Measurements from ENCODE around the gene PCCA.
"Not testable (repeated sequence)": the region's sequence is repeated elsewhere in the genome, so short reads cannot be mapped to it uniquely, and the experiment has no call there.

The PCCA gene

DNA sequence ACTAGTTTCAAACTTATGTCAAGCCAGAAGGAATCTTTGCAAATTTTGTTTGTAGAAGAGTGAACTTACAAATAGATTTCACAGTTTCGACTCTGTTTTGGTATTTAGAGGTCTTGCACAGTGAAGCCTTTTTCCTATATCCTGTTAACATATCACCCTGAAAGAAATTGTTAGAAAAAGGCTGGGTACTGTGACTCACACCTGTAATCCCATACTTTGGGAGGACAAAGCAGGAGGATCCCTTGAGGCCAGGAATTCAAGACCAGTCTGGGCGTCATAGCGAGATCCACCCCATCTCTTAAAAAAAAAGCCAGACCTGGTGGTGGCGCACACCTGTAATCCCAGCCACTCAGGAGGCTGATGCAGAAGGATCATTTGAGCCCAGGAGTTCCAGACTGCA, 275.7 kb downstream of the PCCA start:
- no peak for DNase-seq

DNA sequence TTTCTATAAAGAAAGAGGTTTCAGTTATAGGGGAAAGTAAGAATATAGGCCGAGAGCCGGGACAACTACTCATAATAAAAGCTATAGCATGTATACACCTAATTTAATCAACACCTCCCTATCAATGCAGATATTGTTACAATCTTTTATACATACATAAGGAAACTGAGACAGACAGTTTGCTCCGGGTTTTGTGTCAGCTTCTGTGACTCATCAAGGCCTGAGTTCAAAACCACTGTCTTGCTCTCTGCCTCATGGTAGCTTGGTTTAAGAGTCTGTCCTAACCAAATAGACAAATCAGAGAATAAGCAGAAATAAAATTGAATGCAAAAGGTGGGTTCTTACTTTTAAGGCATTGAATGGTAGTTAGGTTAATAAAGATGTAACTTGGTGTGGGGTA, 276.8 kb downstream of the PCCA start:
- DNase-seq: no peak

DNA sequence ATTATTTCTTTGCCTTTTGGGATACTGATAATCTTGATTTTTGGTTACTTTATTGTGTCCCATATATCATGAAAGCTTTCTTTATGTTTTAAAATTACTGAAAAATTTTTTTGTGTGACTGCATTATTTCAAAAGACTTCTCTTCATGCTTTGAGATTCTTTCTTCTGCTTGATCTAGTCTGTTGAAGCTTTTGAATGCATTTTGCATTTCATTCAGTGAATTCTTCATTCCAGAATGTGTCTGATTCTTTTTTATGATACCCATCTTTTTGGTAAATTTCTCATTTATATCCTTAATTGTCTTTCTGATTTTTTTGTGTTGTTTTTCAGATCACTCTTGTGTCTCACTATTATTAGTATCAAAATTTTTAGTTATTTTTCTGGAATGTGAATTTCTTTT, 289.6 kb downstream of the PCCA start:
- DNase-seq: no peak

DNA sequence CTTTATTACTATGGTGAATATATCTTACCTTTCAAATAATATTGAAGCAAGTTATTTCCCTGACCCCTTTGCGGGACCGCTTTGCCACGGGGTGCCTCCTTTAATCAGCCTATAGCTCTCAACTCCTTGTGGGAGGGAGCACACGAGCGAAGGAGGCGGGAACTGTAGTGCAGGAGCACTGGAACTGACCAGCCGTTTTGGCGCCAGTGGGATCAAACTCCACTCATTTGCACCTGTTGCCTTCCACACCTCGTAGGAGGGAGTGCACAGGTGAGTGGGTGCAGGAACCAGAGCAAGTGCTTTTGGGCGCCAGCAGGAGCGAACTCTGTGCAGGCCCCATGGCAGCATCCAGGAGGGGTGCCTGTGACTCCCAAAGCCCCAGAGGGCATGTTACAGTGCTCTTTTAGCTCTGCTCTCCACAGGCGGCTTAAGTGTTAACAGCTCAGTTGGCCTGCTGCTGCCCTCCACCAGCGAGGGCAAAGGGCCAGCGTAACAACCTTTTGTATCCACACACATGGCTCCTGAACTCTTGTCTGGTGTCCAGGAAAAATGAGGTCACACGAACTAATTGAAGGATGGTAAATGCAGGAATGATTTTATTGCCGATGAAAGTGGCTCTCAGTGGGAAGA, 292.8 kb downstream of the PCCA start:
- DNase-seq: no peak

DNA sequence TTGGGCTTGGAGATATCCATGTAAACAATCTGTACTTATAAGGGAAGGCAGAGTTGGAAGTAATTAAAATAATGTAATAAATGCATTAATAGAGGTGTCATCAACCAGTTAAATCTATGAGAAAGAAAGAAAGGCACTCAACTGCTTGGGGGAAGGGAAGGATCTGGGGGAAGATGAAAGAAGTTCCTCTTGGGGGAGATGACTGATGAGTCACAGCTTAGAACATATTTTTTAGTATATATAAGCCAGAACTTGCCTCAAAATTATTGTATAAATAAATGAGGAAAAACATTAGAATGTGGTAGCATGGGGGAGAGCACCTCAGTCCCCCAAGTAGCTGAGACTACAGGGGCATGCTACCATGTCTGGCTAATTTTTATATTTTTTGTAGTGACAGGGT, 293.9 kb downstream of the PCCA start:
- DNase-seq: no peak

DNA sequence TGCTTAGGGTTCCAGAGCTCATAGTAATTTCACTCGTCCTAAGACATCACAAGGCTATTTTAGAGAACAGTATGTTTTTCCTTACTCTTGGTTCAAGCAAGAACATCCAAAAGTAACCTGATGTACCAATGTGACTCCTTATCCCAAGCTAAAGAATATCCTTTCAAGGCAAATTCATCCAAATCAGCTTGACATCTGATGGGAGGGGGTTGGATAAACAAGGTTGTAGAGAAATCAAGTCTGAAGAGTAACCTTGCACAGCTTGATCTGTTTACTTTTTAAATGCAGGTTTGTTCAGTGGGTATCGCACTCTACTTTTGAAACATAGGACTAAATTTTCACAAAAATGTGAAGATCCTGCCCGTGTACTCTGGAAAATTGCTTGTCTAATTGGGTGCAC, 298.5 kb downstream of the PCCA start:
- DNase-seq: no peak

DNA sequence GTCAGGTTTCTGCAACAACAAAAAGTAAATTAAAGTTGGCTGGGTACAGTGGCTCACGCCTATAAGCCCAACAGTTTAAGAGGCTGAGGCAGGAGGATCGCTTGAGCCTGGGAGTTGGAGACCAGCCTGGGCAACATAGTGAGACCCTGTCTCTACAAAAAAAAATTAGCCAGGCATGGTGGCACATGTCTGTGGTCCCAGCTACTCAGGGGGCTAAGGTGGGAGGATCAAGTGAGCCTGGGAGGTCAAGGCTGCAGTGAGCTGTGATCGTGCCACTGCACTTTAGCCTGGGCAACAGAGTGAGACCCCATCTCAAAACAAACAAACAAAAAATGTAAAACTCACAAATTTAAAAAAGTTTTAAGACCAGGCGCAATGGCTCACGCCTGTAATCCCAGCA, 299.3 kb downstream of the PCCA start:
- not testable (repeated sequence) for DNase-seq

DNA sequence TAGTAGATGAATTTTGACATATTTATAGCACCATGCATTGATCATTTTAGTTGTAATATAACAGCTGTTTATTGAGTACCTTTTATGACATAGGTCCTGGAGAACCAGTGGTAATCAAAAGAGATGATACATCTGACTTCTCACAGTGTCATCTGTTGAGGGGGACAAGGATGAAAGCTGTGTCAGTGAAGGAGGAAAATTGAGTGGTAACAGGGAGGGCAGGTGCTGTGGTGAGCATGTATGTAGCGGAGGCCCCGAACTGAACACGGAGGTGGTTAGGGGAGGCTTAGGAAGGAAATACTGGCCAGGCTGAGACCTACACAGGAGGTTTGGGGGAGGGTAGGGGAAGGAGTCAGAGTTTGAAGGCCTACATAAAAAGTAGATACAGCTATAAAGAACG, 300.0 kb downstream of the PCCA start:
- DNase-seq: no peak

DNA sequence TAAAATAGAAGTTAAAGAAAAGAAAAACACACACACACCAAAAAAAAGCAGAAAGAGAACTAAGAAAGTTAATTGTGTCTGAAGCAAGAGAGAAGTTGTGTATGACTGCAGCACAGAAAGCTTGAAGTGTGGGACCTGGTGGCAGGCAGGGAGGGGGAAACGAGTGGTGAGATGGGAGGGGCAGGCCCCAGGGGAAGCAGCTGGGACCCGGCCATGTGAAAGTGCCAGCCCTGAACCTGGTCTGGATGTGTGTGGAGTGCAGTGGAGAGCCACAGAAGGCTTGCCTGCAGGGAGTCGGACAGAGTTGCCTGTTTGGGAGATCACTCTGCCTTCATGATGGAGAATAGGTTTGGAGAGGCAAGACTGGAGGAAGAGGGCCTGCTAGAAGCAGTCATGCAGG, 300.7 kb downstream of the PCCA start:
- no peak for DNase-seq

DNA sequence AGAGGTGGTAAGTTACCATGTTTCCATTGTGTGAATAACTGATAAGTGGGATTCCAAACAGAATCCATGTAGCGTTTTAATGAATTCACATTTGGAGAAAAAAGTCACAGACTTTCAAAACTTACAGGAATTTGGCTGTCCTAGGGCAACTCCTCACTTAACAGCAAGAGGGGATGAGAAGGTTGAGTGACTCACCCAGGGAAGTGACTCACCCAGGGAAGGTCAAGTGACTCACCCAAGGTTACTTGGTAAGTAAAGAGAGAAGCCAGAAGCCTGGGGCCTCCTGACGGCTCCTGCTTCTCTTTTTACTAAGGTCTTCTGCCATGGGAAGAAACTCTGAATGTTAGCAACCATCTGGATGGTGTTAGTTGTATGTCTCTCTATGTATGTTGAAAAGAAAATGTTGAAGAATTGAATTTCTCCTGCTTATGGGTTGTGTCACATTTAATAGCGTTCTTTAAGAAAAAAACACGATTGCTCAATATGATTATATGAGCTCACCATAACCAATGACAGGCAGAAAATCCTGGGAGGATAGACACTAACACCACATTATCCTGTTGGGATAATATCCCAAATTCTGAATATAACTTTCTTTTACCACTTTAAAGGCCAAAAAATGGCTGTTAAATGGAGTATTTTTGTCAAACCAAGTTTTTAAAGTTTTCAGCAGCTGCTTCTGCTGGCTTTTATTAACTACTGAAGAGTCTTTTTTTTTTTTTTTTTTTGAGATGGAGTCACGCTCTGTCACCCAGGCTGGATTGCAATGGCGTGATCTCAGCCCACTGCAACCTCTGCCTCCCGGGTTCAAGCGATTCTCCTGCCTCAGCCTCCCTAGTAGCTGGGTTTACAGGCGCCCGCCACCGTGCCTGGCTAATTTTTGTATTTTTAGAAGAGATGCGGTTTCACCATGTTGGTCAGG, 304.1 kb downstream of the PCCA start:
- DNase-seq: no peak

DNA sequence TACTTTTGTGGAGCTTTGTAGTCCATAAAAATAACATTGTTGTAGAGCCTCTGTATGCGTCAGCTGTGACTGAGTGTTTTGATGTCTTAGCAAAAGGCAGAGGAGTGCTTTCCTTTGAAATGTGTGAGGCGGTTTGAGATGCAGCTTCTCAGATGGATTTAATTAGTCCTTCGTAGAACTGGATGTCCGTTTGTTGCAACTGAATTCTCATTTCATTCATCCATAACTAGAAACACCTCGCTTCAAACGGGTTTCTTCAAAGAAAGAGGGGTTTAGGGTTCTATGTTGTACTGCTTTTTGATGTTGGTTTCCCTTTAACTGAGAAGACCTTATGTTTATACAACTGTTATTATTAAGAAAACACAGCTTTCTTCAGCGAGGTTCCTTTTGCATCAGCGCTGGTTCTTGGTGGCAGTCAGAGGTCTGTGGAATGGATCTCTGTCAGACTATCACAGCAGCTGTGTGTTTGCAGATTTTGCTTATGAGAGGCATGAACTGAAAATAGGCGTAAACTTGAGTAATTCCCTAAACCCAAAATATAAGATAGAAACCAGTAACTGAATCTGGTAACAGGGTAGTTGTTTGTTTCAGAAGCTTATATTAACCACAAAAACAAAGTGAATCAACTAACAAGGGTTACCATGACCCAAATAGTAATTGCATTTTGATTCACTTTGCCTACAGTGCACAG, 305.3 kb downstream of the PCCA start:
- DNase-seq: no peak

DNA sequence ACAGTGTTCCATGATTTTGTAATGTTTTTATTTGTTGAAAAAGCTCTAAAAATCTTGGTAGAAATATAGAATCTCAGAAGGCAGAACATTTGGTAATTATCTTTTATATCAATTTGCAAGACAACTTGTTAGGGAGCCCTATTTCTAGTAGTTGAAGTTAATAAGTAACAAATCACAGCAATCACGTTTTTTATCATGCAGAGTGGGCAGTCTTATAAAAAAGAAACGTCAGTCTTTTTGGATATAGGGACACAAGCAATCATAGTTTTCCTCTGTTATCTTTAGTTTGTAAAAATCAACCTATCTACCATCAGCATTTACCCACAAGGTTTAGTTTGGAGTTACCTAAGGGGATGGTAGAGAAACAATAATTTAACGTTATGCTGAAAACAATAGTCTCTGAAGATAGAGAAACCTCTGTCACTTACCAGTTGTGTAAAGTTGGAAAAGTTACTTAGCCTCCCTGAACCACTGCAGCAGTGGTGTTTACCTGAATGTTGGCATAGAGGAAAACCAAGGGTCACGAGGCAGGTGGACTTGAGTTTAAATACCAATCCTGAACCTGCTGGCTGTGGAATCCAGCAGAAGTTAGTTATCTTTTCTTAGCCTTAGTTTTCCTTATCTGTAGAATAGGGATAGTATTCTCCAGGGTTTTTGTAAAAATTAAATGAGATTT, 306.9 kb downstream of the PCCA start:
- DNase-seq: no peak

DNA sequence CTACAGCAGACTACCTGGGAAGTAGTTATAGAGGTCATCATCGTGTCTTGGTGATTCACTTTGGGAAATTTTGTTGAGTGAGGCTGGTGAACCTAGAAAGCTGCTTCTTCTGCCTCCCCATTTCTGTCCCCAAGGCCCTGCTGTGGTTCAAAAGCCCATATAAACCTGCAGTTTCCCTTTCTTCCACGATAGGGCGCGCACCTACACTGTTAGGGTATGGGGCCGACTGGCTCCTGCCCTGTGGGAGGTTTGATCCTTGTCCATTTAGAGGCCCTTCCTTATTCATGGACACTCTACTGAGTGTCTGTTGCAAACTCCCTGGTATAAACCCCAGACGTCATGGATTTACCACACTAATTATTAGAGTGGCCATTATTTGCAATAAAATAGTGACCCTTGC, 307.9 kb downstream of the PCCA start:
- DNase-seq: no peak

DNA sequence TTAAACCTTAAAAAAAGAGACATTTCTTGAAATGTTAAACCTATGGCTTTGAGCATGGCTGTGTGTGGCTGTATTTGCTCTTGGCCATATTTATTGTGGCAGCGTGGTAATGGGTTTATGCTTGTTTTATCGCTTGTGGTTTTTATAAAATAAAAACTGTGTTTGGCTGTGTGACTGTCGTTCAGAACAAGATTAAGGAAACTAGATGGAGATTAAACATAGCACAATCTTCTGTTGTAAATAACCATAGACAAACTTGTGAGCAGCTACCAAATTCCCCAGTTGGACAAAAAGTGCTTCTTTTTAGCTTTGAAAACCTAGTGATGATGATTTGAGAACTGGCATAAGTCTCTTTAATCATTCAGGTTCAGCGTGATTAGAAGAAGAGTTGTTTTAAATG, 308.7 kb downstream of the PCCA start:
- DNase-seq: no peak

DNA sequence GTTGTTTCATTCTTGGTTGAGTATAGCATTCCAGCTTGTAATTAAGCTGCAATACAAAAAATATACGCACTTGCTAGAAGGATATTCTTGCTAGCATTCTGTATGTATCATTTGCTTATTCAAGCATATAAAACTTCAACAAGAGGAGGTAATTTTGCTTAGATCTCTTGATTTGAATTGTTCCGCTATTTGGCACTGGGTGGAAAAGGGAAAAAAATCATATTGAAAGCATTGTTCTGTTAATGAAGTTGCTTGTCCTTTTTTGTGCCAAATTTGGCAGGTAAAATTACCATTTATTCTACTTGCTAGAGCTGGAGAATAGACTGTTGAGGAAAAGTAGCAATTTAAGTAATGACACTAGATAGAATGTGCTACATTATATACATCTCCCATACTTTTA, 309.5 kb downstream of the PCCA start:
- DNase-seq: no peak

DNA sequence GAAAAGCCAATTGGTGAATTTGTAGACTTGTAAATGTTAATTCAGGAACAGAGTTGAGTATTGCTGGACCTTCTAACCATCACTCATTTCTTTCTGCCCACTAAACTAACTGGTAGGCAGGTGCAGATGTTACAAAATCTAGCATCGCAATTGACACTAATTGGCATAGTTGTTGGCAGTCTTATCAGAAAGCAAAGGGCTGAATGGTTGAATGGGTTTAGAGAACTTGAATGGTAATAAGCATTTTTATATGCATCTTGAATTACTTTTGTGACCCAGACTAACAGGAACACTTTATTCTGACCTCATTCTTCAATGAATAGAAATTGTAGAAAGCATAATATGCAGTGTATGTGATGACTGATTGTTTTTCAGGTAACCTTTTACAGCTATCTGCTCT, 310.6 kb downstream of the PCCA start:
- DNase-seq: peak; percentile 37

DNA sequence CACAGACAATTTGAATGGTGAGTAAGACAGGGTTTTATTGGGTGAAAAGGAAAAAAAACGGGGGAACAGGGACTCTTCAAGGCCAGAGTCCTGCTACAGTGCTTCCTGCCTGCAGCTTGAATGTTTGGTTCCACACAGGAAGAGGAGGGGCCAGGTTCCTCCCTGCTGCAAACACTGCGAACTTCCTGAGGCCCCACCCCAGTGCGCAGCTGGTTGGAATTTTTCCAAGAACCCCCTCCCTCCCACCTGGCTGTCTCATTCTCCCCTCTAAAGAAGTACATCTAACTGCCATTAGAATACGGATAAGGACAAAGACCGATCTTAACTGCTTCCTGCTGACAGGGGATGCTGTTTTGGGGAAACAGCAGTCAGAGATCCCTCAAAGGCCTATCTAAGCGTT, 314.8 kb downstream of the PCCA start:
- DNase-seq: no peak

DNA sequence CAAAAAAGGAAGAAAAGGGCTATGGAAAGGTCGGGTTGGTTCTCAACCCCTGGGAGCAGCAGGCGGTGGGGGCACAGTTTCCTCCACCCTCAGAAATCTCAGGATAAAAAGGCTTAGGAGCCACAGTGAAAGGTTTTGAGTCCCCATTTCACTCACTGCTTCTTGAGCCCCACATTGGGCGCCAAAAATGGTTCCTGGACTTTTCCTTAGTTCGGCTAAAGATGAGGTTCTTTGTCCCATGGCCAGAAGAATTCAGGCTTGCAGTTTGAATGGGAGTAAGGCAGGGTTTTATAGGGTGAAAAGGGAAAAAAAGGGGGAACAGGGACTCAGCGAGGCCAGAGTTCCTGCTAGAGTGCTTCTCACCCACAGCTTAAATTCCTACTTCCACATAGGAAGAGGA, 320.2 kb downstream of the PCCA start:
- DNase-seq: no peak

DNA sequence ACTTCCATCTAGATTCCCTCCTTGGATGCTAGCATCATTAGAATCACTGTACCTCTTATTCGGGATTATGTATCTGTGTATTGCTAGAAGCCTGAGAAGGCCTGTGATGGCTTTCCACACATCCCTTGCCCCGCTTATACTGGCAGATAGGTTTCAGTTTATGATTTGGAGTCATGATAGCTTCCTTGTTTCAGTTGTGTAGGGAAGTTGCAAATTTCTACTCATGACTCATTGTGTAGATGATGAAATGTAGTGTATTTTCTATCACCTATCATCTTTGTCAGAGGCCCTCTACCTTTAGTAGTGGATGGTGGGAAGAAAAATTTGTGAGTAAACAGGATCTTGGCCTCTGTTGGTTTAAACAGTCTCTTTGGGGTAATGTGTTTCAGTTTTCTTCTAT, 334.5 kb downstream of the PCCA start:
- DNase-seq: no peak

DNA sequence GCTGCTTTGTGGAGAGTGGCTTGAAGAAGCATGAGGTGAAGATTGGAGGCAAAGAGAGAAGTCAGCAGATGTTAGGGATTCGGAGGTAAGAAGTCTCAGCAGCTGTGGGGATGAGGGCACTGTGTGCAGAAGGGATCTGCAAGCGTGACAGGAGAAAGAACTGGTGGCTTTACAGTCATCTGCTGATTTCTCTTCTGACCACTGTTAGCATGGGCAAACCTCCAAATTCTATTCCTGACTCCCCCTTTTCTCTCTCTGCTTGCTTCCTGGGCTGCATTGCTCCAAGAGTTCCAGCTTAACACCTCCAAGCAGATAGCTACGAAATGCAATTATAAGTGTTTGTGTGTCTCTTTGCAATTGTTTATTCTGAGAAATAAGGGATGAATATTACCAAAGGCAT, 340.1 kb downstream of the PCCA start:
- DNase-seq: no peak

DNA sequence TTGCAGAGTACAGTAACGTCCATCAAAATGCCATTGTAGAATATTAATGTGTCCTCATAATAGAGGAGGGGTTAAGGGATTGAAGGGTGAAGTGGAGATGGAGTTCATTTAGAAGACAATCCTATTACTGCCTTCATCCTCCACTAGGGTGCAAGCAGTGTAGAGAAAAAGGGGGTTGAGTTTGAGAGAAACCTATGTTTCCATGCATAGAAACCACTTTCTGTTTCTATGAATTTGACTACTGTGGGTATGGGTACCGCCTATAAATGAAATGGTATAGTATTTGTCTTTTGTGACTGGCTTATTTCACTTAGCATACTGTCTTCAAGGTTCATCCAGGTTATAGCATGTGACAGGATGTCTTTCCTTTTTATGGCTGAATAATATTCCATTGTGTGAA, 343.7 kb downstream of the PCCA start:
- no peak for DNase-seq

DNA sequence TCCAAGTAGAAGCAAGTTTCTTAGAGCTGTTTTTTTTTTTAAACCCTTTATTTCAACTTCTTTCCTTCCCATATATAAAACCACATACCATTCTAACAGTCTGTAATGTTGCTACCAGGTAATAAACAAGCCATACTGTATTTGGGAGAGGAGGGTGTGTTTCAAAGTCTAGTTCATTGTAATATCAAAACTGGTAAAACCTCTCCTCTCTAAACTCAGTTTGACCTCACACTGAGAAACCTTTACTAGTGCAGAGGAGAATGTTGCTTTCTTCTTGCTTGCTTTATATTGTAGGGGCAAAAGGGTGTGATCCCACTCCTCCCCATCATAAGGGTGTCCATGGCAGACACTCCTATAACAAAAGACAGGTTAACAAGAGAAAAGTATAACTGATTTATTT, 344.6 kb downstream of the PCCA start:
- DNase-seq: no peak

DNA sequence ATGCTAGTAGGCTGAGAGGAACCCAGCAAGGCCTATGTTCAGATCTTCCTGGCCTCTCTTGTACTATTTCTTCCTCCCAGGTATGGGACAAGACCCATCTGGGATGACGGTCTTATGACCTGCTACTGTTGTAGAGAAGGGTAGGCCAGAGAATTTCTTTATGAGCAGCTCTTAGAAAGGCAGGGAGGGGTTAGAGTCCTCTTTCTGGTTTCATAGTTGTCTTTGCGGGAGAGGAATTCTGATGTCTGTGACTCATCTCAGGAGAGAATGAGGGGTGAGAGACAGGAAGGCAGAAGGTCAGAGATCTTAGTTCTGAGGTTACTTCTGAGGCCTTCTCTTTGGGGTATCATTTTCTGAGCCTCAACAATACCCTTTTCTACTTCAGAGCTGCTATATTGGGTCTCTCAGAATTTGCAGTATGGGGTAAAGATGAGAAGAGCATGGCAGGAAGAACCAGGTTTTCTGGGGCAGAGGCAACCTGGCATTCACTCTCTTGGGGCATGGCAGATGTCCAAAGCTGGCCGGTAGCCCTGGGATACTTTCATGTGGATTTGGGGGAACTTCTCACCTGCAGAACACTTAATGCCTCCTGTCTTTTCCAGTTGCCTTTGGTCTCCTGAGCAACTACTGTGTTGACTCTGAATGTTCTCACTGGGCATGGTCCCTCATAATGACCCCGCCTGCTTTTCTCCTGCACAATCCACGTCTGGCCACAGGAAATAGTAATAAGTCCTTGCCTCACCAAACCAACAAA, 345.3 kb downstream of the PCCA start:
- DNase-seq: no peak

All from NCI-H2171 (cell line).